GM12864 (cell line): ENCODE results near the gene CA10.

Experiments used
- DNase-seq: peaks from one replicate; pipeline ENCODE4 v3.0.0-alpha.2; 2011; ENCODE audit warnings: low read depth
- H3K4me3 ChIP-seq: 2 replicates; pipeline ENCODE4 v1.5.1; 2011; ENCODE audit warnings: mild to moderate bottlenecking, low read depth, low read length, control low read depth
- TF ChIP-seq, protein P1 (sequence below): IDR thresholded peaks from 2 replicates; pipeline ENCODE4 v1.5.1; 2011; ENCODE audit warnings: low read depth, mild to moderate bottlenecking, moderate library complexity, low read length, control low read depth, inconsistent platforms; ENCODE audit errors: missing control alignments

The CA10 gene

DNA sequence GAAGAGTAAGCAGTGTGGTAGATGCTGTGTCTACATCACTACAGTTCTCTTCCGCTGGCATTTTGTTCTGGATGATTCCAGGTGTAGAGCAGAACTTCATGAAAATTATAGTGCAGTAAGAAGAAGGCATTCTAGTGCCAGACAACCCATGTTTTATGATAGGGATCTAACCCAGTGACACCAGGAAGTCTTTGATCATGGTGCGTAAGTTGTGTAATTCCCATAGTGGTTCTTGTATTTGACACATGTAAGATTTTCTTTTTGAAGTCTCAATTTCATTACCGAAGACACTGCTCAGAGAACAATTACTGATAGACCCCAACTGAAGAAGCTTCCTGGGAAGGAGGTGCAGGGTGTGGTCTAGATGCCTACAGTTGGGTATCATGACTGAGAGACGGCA is 356.9 kb downstream of the CA10 start:
- TF ChIP-seq, protein P1, sequence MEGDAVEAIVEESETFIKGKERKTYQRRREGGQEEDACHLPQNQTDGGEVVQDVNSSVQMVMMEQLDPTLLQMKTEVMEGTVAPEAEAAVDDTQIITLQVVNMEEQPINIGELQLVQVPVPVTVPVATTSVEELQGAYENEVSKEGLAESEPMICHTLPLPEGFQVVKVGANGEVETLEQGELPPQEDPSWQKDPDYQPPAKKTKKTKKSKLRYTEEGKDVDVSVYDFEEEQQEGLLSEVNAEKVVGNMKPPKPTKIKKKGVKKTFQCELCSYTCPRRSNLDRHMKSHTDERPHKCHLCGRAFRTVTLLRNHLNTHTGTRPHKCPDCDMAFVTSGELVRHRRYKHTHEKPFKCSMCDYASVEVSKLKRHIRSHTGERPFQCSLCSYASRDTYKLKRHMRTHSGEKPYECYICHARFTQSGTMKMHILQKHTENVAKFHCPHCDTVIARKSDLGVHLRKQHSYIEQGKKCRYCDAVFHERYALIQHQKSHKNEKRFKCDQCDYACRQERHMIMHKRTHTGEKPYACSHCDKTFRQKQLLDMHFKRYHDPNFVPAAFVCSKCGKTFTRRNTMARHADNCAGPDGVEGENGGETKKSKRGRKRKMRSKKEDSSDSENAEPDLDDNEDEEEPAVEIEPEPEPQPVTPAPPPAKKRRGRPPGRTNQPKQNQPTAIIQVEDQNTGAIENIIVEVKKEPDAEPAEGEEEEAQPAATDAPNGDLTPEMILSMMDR, result no peak
- DNase-seq, result no peak
- H3K4me3 ChIP-seq, result no peak overlapping the region

DNA sequence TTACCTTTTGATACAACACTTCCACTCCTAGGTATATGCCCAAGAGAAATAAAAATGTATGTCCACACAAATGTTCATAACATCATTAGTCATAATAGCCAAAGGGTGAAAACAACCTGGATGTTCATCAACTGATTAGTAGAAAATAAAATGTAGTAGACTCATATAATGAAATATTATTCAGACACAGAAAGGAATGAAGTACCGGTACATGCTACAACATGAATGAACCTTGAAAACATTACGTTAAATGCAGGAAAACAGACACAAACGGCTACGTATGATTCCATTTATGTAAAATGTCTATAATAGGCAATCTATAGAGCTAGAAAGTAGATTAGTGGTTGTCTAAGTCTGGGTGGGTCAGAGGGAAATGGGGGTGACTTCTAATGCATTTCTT is 358.5 kb downstream of the CA10 start:
- no peak overlapping the region for H3K4me3 ChIP-seq
- DNase-seq, result no peak
- TF ChIP-seq, protein P1, result no peak

DNA sequence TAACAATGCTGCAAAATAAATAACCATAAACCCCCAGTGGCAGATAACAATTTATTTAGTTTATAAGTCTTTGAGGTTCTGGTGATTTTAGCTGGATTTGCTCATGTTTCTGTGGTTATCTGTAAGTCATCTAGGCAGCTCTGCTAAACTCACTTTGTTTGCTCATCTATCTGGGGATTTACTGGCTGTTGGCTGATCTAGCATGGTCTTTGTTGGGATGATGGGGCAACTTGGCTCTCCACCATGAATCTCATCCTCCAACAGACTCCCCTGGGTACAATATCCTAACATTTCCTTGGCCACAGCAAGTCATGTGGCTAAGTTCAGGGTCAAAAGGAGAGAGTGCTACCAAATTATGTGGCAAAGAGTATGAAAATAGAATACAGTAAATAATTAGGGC is 359.3 kb downstream of the CA10 start:
- no peak for DNase-seq
- H3K4me3 ChIP-seq, result no peak overlapping the region
- TF ChIP-seq, protein P1, result no peak

DNA sequence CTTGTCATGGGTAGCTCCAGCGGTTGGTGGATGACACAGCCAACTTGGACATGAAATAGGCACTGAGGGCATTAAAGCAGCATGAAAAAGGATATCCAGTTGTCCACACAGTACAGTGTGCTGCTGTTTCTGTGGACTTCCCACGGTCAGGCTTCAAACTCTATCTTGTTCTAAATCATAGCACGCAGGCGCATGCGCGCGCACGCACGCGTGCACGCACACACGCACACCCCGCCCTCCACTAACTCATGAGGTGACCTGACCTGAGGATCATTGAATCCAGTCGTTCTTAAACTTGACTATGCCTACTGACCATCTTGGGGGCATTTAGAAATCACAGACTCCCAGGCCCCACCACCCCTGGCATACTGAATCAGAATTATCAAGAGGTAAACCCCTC is 361.4 kb downstream of the CA10 start:
- DNase-seq, result no peak
- TF ChIP-seq, protein P1, result no peak
- H3K4me3 ChIP-seq, result no peak overlapping the region

DNA sequence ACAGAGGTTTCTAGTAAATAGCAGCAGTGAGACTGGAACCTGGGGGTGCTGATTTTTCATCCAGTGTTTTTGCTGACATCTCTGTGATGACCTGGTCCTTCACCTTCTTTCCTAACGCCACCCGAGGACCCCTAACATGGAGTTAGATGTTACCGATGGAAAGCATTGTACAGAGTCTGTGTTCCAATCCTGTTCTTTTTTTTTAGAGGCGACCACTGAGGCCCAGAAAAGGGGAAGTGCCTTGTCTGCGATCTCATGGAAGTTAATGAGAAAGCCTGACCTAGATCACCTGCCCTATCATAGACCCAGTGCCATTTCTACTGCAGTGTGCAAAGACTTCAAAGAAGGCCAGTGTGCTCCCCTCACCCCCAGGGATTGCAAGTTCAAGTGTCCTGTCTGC is 362.5 kb downstream of the CA10 start:
- no peak for DNase-seq
- TF ChIP-seq, protein P1, result no peak
- H3K4me3 ChIP-seq, result no peak overlapping the region

DNA sequence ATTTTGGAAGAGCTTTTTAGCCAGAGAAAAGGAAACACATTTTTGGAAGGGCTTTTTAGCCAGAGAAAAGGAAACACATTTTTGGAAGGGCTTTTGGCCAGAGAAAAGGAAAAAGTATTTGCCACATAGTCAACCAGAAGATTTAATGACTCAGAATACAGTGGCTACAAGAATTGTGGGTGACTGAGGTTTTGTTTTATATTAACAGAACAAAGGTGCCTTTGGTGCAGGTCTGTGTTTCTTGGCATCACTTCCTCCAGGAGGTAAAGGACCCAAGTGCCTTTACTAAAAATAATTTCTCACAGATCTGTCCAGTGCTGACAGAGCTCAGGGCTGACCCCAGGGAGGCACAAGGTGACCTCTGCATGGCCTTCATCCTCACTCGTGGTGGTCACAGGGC is 363.1 kb downstream of the CA10 start:
- DNase-seq, result no peak
- TF ChIP-seq, protein P1, result no peak
- H3K4me3 ChIP-seq, result no peak overlapping the region

DNA sequence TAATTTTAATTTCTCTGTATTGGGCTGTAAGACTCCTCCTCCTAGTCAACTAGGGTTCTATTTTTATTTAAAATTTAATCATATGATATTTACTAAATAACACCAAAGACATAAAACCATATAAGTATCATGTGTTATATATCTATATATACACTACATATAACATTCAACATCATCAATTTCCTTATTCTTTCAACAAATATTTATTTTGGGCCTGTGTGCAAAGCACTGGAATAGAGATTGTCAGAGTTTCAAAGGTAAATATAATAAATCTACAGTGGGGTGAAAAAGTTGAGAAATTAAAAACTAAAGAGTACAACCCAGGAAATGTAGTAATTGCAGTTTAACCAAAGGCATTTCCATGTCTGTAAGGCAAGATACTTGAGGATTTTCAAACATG is 364.0 kb downstream of the CA10 start:
- TF ChIP-seq, protein P1, result no peak
- DNase-seq, result no peak
- no peak overlapping the region for H3K4me3 ChIP-seq
